WERI-Rb-1 (cell line): ENCODE measurements around the gene SPRED1.
"Not testable (repeated sequence)": the region's sequence is repeated elsewhere in the genome, so short reads cannot be mapped to it uniquely, and the experiment has no call there.

Experiments
- DNase-seq: peaks from one replicate; pipeline ENCODE4 v3.0.0-alpha.2; 2020
- H3K27ac ChIP-seq: fragments of 250-450 bp; sonication (Bioruptor Pico); 2 replicates; pipeline ENCODE4 v1.5.1; 2020; ENCODE audit warnings: mild to moderate bottlenecking, moderate library complexity
- H3K27me3 ChIP-seq: fragments of 250-450 bp; sonication (Bioruptor Pico); 2 replicates; pipeline ENCODE4 v1.5.1; 2021; ENCODE audit warnings: mild to moderate bottlenecking, low read depth, moderate library complexity; ENCODE audit not compliant: insufficient read depth, severe bottlenecking
- H3K36me3 ChIP-seq: fragments of 250-450 bp; sonication (Bioruptor Pico); 2 replicates; pipeline ENCODE4 v1.5.1; 2020; ENCODE audit warnings: mild to moderate bottlenecking, moderate library complexity
- H3K4me3 ChIP-seq: 2 replicates; pipeline ENCODE4 v1.5.1; 2011; ENCODE audit warnings: low read depth, mild to moderate bottlenecking, control low read depth, low read length
- H3K9me3 ChIP-seq: fragments of 250-450 bp; sonication (Bioruptor Pico); 2 replicates; pipeline ENCODE4 v1.5.1; 2021; ENCODE audit warnings: mild to moderate bottlenecking, moderate library complexity; ENCODE audit not compliant: severe bottlenecking
- CTCF ChIP-seq: IDR thresholded peaks from 2 replicates; pipeline ENCODE4 v1.5.1; 2011; ENCODE audit warnings: low read depth, mild to moderate bottlenecking, control low read depth, inconsistent platforms, low read length

The SPRED1 gene

GRCh38 chr15:38263996-38264395, 11.4 kb downstream of the SPRED1 start:
- Histone ChIP-seq H3K9me3 (no peaks in the 10 kb centered on the region), H3K27ac (no peak overlapping the region), H3K27me3 (no peaks in the 10 kb centered on the region), H3K36me3 (no peaks in the 10 kb centered on the region), H3K4me3 (no peak overlapping the region)
- TF ChIP-seq CTCF, result no peak
- no peak for DNase-seq

- no peaks in the 10 kb centered on the region for H3K36me3 ChIP-seq
- no peaks in the 10 kb centered on the region for H3K9me3 ChIP-seq
- no peak overlapping the region for H3K4me3 ChIP-seq
- no peaks in the 10 kb centered on the region for H3K27me3 ChIP-seq
- no peak overlapping the region for H3K27ac ChIP-seq
- DNase-seq, result no peak
- TF ChIP-seq CTCF, result no peak
Measured at GRCh38 chr15:38266247-38266986, 13.8 kb downstream of the SPRED1 start.

GRCh38 chr15:38267421-38268022, 14.9 kb downstream of the SPRED1 start:
- no peak overlapping the region for H3K27ac ChIP-seq

GRCh38 chr15:38271144-38271543, 18.5 kb downstream of the SPRED1 start:
- Histone ChIP-seq H3K27me3 (no peaks in the 10 kb centered on the region), H3K36me3 (no peaks in the 10 kb centered on the region), H3K27ac (no peak overlapping the region), H3K4me3 (no peak overlapping the region), H3K9me3 (no peaks in the 10 kb centered on the region)
- no peak for DNase-seq
- TF ChIP-seq CTCF, result no peak

More at GRCh38 chr15:38267421-38268022, 14.9 kb downstream of the SPRED1 start:
- H3K36me3 ChIP-seq, result no peaks in the 10 kb centered on the region
- H3K27me3 ChIP-seq, result no peaks in the 10 kb centered on the region
- DNase-seq, result no peak
- H3K4me3 ChIP-seq, result no peak overlapping the region
- no peak for TF ChIP-seq CTCF
- H3K9me3 ChIP-seq, result no peaks in the 10 kb centered on the region

- Histone ChIP-seq H3K27me3 (no peaks in the 10 kb centered on the region), H3K36me3 (no peaks in the 10 kb centered on the region), H3K4me3 (no peak overlapping the region), H3K27ac (no peak overlapping the region), H3K9me3 (no peaks in the 10 kb centered on the region)
- DNase-seq, result no peak
- TF ChIP-seq CTCF, result no peak
Measured at GRCh38 chr15:38271895-38272294, 19.3 kb downstream of the SPRED1 start.

GRCh38 chr15:38272431-38272830, 19.8 kb downstream of the SPRED1 start:
- H3K27me3 ChIP-seq, H3K36me3 ChIP-seq, H3K4me3 ChIP-seq, H3K9me3 ChIP-seq, DNase-seq, H3K27ac ChIP-seq: not testable (repeated sequence)
